SH-SY5Y (cell line): ENCODE data around the gene GRIP1.

Experiments used
- GATA2 ChIP-seq: IDR thresholded peaks from 2 replicates; pipeline ENCODE4 v1.6.1; 2011; ENCODE audit warnings: mild to moderate bottlenecking, low read depth, low read length
- GATA3 ChIP-seq: IDR thresholded peaks from 2 replicates; pipeline ENCODE4 v1.6.1; 2011; ENCODE audit warnings: low read depth, mild to moderate bottlenecking, low read length, moderate library complexity

DNA sequence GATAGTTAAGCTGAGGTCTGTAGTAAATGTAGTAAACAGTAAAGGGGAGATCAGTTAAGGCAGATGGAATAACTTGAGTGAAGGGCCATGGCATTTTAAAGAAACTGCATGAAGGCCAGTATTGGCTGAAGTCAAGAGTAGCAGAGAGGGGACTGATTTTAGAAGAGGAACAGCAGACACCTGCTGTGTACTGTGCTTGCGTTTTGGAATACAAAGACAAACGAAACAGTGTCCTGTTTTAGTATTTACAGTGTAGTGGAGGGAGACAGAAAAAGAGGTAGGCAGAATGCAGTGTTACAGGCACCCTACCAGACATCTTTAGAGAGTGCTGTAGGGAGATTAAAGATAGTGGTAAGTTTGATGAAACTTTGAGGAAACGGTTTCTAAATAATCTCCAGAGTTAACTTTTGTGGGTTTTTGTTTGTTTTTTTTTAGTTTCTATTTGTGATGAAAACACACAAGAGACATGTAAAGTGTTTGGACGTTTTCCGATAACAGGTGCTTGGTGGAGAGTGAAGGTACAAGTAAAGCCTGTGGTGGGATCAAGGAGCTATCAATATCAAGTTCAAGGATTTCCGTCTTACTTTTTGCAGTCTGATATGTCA, 374.5 kb downstream of the GRIP1 start:
- TF ChIP-seq GATA2 (no peak), GATA3 (no peak)
